ENCODE measurements around the gene IL2RA.

Gene IL2RA

DNA sequence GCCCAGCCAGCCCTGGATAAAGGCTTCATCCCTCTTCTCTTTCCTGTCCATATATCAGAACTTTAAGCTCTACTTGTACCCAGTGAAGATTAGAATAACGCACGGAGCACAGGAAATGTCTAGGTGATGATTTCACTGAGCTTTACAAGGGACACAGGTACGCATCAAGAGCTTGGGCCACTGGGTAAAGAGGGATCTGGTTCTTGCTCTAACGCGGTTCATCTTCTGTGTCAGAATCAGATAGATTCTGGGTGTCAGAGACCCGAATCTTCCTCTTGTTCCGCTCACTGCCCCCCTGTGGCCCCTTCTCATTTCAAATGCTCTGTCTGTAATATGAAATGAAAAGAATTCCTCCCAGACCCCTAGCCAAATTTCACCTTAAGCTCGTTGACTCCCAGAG is 24.7 kb downstream of the IL2RA start:
- no peak for DNase-seq

DNA sequence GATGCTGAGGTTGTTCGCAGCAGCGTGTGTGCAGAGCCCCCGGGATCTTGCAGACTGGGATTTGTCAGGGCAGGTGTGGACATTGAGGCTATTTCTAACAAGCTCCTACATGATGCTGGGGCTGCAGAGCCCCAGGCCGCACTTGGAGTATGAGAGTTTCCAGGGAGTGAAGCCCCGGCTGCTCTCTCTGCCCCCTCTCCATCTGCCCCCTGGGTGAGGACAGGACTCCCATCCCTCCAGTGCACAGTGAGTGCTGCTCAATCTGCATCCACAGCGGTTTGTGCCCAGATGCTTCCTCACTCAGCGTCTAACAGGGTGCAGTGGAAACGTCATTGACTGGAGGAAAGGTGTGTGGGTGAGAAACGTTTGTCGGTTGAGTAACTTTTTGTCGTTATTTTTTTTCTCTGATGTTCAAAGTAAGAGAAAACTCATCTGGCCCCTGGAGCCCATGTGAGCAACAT is 25.3 kb downstream of the IL2RA start:
- no peak for DNase-seq

DNA sequence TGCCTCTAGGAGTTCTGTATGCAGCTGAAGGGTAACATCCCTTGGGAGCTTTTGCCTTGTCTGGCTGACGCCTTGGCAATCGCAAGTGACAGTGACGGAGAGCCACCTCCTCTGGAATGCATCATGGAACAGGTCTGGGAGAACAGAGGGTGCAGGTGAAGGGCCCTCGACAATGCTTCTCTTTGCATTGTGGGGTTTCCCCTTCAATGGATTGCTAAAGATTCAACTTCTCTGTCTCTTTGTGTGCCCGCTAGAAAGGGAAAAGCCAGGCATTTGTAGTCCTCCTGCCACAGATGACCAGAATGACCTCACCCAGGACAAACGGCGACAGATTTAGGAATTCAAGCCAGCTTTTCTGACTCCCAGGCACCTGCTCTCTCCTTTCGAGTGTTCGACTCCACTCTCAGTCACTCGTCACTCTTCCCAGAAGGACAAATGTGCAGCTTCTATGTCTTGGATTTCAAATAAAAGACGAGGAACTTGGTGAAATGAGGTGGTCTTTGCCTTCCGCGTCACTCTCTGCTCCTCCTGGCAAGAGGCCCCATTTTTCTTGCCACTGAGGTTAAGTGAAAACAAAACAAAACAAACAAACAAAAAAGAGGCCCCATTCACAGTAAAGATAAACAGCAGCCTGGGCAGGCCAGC is 26.1 kb downstream of the IL2RA start:
- no peak for DNase-seq

DNA sequence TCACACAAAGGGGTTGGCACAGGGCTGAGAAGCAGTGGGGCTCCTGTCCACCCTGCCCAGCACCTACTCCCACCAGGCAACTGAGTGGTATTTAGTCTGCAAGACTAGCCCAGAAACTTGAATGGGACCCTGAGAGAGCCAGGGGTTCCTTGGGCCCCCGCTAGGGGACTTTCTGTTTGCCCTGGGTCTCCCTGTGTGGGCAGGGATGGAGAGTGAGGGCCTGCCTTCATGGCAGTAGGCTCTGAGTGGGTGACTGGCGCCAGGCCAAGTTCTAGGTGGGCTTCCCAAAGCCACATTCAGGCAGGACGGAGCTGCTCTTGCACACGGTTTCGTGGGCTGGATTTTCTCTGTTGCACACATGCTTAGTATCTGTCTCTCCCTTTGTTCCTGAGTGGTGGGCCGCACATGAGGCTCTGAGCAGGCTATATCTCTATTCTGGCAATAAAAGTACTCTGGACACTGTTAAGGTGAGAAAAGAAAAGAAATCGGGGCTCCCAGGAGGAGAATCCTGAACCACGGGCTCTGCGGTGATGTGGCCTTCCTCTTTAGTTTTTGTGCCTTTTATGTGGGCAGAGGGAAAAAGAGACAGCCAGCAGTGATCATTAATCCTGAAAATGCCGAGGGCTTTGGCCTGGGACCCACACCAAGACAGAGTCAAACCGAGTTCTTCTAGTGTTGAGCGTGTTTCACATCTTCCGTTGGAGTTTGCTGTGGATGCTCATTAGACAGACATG is 26.9 kb downstream of the IL2RA start:
- no peak for DNase-seq

DNA sequence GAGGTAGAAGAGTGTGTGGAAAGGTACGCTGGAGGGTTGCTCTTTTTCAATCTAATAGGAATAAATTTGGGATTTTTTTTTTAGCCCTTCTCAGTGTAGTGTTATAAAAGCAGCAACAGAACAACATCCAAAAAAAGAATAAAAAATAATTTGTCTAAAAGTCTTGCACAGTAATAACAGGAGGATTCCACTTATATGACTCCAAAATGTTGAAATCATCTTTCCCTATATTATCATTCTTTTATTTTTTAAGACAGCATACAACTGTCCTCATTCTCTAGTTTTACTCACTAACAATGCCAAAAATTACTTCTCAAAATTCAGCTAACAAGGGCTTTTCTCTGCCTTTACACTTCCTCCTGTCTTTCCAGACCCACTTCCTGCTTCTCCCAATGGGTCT is 27.8 kb downstream of the IL2RA start:
- no peak for DNase-seq

DNA sequence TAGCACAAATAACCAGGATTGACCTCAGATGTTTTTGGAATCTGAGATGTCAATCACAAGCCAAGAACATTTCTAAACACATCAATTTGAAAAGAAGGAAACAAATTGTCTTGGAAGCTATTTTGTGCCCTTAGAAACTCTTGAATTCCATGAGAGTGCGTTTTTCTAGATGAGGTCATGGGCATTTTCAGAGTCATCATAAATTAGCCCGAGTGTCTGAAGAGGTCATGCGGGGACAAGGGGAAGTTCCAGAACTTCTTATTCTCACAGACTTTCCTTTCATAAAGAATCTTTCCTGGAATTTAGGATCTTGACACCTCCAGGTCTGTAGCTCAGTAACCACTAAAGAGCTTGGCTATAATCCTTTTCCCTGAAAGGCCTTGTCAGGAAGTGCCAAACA is 28.2 kb downstream of the IL2RA start:
- no peak for DNase-seq

DNA sequence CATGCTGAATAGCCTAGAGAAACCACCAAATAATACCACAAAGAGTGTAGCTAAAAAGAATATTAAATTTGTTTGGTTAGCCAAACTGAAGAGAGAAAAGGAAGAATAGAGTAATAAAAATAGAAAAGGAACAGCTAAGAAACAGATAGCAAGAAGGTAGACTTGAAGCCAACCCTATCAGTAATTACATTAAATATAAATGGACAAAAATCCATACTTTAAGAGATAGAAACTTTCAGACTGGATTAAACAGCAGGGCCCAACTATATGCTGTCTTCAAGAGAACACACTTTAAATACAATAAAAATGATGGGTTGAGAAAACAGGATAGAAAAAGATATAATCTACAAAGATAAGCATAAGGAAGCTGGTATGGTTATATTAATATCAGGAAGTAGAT is 31.2 kb downstream of the IL2RA start:
- DNase-seq = no peak

DNA sequence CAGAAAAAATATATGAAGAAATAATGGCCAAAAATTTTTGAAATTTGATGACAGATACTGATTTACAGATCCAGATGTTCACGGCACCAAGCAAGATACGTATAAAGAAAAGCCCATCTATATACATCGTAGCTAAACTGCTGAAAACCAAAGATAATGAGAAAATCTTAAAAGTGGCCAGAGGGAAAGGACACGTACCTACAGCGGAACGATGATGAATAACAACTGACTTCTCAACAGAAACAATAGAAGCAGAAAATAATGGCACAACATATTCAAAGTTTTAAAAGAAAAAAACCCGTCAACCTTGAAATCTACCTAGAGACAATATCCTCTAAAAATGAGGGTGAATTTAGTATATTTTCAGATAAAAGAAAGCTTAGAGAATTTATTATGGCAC is 31.9 kb downstream of the IL2RA start:
- DNase-seq = no peak

DNA sequence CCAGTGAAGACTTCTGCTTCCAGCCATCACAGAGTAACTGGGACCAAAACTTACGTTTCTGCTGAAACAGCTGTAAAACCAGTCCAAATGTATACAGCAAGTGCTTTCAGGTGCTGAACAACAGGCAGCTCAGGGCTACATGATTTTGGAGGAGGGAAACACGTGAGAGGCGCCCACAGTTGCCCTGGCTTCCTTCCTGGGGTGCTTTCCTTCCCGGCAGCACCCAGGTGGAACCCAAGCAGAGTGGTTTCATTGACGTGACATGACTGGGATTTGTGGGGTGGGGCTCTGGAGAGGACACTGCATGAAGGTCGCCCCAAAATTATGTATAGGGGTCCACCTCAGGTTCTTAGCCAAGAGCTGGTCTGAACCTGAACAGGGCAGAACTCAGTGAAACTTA is 34.2 kb downstream of the IL2RA start:
- no peak for DNase-seq

DNA sequence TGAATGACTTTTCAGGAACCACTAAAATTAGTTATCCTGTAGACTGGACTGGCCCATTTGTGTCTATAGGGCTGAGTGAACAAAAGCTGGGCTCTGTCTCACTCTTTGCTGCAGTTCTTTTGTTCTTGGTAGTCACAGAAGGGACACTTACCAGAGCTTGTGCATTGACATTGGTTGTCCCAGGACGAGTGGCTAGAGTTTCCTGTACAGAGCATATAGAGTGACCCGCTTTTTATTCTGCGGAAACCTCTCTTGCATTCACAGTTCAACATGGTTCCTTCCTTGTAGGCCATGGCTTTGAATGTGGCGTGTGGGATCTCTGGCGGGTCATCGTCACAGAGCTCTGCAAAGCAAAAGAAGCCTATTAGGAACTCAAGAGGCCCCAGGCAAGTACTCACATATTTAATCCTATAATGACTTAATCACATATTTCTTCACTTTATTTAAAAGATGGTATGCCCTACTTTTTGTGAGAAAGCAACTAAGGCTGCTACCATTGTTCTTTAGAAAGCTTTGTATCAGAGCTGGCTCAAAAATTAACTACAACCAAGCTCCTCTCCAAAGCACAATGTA is 36.4 kb downstream of the IL2RA start:
- DNase-seq = no peak

DNA sequence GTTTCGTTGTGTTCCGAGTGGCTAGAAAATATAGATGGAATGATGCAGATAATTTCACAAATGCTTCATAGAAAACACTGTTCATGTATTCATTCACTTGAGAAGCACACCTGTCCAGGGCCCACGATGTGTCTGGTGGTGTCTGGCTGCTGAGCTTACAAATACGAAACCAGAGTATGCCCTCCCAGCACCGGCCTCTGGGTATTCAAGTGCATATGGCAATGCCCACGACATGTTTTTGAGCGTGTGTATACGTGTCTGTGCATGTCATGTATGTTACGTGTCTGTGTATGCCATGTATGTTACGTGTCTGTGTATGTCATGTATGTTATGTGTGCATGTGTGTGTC is 37.9 kb downstream of the IL2RA start:
- DNase-seq = no peak

DNA sequence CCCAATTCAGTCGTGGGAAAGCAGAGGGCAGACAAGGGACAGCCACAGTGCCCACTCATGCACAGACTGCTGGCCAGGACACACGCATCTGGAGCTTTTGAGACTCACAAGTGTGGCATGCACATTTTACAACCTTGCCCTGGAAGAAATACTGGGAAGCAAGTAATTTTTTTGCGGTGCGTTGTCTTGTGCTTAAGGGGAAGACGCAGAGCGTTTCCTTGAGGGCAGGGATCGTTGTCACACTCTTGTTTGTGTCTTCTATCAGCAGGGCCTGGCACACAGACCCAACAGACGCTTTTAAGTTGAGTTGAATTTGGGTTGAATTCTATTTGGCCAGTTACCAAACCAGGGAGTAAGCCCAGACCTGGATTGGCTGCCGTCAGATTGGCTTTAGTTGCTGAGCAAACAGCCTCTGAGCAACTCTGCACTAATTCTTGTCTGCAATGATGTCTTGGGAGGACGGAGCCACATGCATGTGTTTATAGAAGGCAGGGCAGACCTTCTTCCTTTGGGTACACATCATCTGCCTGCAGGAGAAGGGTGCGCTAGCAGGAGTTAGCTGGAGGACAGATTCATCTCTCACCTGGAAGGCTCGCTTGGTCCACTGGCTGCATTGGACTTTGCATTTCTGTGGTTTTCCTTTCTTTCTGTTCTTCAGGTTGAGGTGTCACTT is 38.4 kb downstream of the IL2RA start:
- no peak for DNase-seq

DNA sequence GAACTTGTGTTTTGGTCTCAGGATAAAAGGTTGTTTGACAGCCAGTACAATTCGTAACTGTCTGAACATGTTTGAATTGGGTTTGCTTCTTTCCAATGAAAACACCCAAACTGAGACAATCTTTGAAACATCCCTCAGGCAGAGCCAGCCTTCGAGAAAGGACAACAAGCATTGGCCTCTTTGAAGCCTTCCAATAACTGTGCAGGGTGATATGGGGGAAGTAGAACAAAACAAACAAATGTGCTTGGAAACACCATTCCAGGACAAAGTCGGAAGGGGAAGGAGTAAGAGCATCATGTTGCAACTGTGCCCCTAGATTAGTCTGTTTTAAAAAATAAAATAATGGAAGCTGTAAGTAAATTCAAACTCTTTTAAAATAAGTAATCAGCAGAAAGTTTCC is 39.5 kb downstream of the IL2RA start:
- no peak for DNase-seq

DNA sequence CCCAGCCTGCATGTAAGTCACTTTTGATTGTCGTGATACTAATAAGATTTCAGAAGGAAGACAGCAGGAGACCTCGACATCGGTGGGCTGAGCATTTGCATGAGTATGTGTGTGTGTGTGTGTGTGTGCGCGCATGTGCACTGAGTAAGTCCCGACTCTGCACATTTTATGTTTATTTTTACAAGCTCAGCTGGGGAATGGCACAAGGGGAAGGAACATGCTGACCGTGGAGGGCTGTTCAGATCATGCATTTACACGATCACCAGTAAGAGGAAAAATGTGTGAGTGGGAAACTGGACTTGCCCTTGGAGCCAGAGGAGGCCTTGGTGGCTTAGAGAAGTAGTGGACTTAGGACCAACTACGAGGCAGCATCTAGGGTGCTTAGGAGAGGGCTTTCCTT is 41.3 kb downstream of the IL2RA start:
- DNase-seq = no peak

DNA sequence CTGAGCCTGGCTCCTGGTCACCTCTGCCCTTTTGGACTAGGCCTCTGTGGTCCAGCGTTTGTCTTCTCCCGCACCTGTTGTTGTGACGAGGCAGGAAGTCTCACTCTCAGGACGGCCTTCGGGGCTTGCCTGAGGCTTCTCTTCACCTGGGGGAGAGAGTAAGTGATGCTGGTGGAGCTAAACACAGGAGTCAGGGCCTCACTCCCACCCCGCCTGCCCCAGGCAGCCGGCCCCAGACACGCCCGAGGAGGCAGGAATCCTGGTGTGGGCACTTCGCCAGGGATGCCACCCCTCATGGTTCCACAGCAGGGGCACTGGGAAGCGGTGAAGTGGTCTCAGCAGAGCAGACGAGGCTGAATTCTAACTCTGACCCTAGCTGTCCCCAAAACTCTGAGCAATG is 42.4 kb downstream of the IL2RA start:
- DNase-seq = no peak

DNA sequence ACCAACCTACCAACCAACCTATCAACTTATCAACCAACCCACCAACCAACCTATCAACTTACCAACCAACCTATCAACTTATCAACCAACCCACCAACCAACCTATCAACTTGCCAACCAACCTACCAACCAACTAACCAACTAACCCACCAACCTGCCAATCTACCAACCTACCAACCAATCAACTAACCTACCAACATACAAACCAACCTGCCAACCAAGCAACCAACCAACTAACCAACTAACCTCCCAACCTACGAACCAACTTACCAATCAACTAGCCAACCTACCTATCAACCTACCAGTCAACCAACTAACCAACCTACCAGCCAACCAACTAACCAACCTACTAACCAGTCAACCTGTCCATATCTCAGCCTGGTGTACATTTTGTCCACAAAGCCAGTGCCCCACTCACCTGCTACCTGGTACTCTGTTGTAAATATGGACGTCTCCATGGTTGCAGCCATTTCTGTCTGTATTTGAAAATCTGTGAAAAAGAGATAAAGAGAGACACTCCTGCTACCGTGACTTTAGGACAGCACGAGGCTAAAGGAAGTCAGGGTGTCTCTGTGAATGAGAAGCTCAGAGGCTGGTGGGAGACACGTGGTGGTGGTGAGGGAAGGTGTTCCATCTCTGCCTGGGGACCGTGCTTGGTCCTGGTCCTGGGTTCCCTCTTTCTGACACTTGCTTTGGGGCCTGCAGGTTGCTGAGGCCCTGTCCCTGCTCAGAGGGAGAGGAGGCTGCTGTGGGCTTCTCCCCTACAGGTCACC is 43.0 kb downstream of the IL2RA start:
- no peak for DNase-seq

DNA sequence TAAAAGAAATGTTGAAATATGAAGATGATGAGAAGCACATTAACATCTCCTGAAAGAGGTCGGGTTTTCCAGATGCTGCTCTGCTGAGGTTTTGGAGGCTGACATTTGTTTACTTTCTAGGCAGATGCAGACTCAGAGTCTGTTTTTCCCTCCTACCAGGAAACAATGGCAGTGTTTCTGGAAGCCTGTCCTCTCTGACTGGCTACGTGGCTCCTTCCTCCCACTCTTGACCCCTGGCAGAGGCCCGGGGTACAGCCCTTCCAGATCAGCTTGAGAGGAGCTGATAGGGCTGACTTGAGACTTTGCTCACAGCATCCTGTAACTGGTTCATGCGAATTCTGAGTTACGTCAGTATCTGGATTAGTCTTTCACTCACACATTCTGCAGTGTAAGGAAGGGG is 43.7 kb downstream of the IL2RA start:
- no peak for DNase-seq

DNA sequence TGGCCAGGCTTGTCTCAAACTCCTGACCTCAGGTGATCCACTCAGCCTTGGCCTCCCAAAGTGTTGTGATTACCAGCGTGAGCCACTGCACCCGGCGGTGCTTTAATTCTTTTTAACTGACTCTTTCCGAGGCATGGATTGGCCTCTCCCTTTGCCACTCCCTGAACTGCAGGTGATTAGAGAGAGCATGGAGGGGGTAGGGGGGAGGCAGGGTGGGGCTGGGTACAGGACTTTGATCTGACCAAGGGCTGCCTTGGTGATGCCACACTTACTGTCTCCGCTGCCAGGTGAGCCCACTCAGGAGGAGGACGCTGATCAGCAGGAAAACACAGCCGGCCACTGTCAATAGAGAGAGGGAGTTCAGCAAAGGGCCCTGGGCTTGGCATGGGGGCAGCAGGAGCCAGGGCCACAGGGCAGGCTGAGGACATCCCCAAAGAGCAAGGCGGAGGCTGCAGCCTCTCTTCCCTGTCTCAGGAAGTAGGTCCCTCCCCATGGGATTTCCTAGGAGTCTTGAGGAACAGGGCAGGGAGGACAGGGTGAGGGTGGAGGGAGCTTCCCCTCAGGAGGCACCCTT is 44.3 kb downstream of the IL2RA start:
- DNase-seq = no peak

DNA sequence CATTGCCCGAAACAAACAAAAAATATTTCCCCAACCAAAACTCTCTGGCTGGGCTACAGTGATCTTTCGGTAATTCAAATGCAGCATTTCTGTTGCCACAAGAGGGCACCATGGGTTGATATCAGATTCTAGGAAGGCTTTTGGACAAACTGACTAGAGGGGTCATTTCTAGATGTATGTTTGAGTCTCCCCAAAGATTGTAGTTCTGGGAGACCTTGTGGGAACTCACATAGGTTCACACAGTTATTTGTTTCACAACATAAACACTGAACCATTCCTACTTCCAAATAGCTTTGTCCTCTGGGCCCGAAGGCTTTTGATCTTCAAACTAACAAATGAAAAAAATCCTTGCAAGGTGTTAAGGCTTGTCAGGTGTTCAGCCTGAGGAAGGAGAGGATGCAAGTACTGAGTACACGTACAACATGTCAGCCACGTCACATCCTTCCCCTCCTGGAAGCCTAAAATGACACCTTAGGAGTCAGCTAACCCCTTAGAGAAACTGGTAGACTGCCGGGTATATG is 47.9 kb downstream of the IL2RA start:
- peak; percentile 6 for DNase-seq

DNA sequence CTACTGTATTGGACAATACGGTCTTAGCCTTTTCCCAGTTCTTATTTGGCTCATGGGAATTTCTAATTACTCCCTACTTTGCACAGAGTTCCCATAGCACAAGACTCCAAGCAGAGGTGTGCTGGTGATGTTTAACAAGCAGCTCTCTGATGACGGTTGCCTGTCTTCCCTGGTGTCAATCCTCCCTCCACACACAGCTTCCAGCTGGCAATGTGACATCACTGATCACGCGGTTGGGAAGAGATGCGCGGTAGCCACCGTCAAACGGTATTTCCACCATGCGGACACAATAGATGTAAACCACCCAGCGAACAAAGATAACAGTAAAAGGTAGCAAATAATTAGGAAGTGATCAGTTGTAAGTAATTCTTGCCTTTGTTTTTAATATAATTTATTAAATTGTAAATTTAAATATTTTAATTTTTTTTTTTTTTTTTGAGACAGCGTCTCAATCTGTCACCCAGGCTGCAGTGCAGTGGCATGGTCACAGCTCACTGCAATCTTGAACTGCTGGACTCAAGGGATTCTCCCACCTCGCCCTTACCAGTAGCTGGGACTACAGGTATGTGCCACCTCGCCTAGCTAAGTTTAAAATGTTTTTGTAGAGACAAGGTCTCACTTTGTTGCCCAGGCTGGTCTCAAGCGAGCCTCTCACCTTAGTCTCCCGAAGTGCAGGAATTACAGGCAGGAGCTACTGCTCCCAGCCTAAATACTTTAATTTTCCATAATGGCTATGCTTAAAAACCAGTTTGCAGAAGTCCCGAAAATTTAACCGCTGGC is 48.6 kb downstream of the IL2RA start:
- no peak for DNase-seq

DNA sequence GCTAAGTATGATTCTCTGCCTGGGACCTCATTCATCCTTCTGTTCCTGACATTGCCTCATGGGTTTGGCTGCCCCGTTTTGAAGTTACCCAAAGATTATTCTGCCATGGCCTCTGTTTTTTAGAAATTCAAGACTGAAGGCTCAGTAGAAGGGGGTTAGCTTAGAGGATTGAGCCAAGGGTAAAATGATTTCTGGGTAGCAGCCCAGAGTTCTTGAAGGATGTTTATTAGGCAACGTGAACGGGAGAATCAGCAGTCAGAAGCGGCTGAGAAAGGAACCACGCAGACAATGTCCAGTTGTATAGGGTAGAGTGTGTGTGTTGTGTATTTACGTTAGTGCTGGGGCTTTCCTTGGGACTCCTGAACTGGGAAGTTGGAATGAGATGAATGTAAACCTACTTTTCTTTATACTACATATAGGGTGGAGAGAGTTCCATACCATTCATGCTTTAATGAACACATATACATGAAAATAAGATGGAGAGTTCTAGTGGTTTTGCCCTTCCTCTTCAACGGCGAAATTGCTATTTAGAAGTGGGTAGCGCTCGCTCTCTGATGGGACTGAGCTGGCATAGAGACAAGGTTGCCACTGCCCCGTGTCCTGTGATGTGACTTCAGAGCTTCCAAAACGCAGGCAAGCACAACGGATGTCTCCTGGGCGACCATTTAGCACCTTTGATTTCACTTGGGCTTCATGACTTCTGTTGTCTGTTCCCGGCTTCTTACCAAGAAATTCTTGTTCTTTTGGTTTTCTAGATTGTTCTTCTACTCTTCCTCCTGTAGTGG is 49.9 kb downstream of the IL2RA start:
- no peak for DNase-seq

All from fibroblast of skin of abdomen (primary cell).